ENCODE results near the gene UPK1A. TPM values are rescaled to one million over a fixed set of nuclear protein-coding genes. Genes with fewer than 3 reads are reported as not detected.
A peak's percentile ranks its signal among the peaks of the same experiment; 100 is the strongest.

UPK1A gene
- total RNA-seq, 4 donors from 2014 or later, result 1.5 to 8.3 (median 5.6) TPM

GRCh38 chr19:35642312-35642711 is 24.0 kb upstream of the UPK1A start:
- 65% methylated on average over 10 of the region's 10 CpGs for WGBS
- DNase-seq (ENCODE audit: low spot score in 2 of 2), result no peak
- Histone ChIP-seq H3K27me3 (no peaks in the 10 kb centered on the region), H3K36me3 (peaks cover 10% of the 10 kb centered on the region), H3K27ac (no peak overlapping the region), H3K4me1 (peaks cover 28% of the 10 kb centered on the region), H3K4me3 (no peak overlapping the region), H3K9me3 (no peaks in the 10 kb centered on the region)
- TF ChIP-seq EP300 (IDR thresholded peaks at IDR 0.05) (no peak), POLR2A (IDR thresholded peaks at IDR 0.05) (no peak), POLR2AphosphoS5 (IDR thresholded peaks at IDR 0.05) (no peak)
- TF ChIP-seq, protein P1, sequence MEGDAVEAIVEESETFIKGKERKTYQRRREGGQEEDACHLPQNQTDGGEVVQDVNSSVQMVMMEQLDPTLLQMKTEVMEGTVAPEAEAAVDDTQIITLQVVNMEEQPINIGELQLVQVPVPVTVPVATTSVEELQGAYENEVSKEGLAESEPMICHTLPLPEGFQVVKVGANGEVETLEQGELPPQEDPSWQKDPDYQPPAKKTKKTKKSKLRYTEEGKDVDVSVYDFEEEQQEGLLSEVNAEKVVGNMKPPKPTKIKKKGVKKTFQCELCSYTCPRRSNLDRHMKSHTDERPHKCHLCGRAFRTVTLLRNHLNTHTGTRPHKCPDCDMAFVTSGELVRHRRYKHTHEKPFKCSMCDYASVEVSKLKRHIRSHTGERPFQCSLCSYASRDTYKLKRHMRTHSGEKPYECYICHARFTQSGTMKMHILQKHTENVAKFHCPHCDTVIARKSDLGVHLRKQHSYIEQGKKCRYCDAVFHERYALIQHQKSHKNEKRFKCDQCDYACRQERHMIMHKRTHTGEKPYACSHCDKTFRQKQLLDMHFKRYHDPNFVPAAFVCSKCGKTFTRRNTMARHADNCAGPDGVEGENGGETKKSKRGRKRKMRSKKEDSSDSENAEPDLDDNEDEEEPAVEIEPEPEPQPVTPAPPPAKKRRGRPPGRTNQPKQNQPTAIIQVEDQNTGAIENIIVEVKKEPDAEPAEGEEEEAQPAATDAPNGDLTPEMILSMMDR (IDR thresholded peaks at IDR 0.05), result no peak

DNA sequence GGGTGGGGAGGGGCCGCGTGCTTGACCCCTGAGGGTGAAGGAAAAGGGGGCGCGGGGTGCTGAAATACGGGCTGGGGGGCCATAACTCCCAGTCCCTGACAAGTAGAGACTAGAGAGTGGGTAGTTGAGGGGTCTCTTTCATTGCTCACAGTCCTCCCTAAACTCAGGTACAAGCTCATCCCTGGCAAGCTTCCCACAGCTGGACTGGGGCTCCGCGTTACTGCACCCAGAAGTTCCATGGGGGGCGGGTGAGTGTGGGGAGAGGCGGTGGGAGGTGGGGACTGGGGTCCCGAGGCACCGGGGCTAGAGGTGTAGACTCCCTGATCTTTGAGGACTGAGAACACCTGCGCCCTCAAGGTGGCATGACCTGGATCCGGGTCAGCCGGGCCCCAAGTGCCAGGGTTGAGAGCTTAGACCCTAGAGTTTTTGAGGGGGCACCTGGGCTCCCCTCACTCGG is 23.5 kb upstream of the UPK1A start:
- Histone ChIP-seq H3K27ac (peak overlapping the region; percentile 73), H3K4me3 (peak overlapping the region; percentile 71), H3K27me3 (no peaks in the 10 kb centered on the region), H3K36me3 (peaks cover 5% of the 10 kb centered on the region), H3K9me3 (no peaks in the 10 kb centered on the region), H3K4me1 (peaks cover 31% of the 10 kb centered on the region)
- TF ChIP-seq POLR2A (IDR thresholded peaks at IDR 0.05) (no peak), EP300 (IDR thresholded peaks at IDR 0.05) (no peak), POLR2AphosphoS5 (IDR thresholded peaks at IDR 0.05) (no peak)
- TF ChIP-seq, protein P1 (IDR thresholded peaks at IDR 0.05), result no peak
- DNase-seq (ENCODE audit: low spot score in 2 of 2), result no peak
- 63% methylated on average over 5 of the region's 15 CpGs for WGBS

DNA sequence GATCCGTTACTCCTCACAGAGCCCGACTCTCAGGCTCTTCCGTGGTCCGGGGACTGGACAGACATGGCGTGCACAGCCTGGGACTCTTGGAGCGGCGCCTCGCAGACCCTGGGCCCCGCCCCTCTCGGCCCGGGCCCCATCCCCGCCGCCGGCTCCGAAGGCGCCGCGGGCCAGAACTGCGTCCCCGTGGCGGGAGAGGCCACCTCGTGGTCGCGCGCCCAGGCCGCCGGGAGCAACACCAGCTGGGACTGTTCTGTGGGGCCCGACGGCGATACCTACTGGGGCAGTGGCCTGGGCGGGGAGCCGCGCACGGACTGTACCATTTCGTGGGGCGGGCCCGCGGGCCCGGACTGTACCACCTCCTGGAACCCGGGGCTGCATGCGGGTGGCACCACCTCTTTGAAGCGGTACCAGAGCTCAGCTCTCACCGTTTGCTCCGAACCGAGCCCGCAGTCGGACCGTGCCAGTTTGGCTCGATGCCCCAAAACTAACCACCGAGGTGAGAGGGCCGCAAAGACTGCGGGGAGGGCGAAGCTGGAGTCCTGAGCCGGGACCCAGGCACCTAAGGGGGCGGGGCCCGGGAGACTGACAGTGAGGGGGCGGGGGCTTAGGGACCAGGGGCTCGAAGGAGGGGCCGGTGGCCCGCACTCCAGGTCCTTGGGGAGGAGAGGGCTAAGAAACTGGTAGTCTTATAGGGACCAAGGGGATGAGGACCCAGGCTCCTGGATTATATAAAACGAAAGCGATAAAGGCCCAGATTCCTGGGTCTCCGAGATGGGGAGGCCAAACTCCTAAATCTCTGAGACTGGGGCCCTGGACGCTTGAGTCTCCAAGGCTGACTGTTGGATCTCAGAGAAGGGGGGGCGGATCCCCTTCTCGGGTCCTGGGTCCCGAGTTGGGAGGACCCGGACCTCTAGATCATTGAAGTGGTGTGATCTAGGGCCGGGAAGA is 22.8 kb upstream of the UPK1A start:
- 1% methylated on average over 42 of the region's 69 CpGs for WGBS
- Histone ChIP-seq H3K27ac (peak overlapping the region; percentile 73), H3K9me3 (no peaks in the 10 kb centered on the region), H3K4me3 (peak overlapping the region; percentile 71), H3K4me1 (peaks cover 32% of the 10 kb centered on the region), H3K36me3 (no peaks in the 10 kb centered on the region), H3K27me3 (no peaks in the 10 kb centered on the region)
- DNase-seq (ENCODE audit: low spot score in 2 of 2), result peak in 1 of 2 donors; percentile 91
- TF ChIP-seq EP300 (IDR thresholded peaks at IDR 0.05), result no peak
- TF ChIP-seq POLR2AphosphoS5 (IDR thresholded peaks at IDR 0.05), result peak in 1 of 3 donors; percentile 14
- peak in 1 of 2 donors; percentile 42 for TF ChIP-seq POLR2A (IDR thresholded peaks at IDR 0.05)

DNA sequence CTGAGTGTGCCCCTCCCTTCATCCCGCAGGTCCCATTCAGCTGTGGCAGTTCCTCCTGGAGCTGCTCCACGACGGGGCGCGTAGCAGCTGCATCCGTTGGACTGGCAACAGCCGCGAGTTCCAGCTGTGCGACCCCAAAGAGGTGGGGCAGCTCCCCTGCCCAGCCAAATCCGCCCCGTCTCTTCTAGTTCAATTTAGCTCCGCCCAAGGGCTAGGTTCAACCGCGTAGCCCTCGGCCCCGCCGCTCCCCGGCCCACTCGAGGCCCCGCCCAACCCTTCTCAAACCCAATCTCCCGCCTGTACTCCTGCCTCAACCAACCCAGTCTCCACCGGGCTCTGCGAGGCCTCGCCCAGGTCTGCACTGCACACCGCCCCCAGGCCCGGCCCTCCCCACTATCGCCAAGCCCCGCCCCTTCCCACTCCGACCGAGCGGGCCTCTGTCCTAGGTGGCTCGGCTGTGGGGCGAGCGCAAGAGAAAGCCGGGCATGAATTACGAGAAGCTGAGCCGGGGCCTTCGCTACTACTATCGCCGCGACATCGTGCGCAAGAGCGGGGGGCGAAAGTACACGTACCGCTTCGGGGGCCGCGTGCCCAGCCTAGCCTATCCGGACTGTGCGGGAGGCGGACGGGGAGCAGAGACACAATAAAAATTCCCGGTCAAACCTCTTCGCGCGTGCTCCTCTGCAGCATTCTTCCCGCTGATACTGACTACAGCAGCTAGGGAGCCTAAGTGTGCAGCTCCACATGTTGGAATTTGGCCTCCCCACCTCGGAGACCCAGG is 21.9 kb upstream of the UPK1A start:
- Histone ChIP-seq H3K4me3 (peak overlapping the region; percentile 71), H3K36me3 (no peaks in the 10 kb centered on the region), H3K27me3 (no peaks in the 10 kb centered on the region), H3K4me1 (peaks cover 40% of the 10 kb centered on the region), H3K27ac (peak overlapping the region; percentile 73), H3K9me3 (no peaks in the 10 kb centered on the region)
- TF ChIP-seq POLR2AphosphoS5 (IDR thresholded peaks at IDR 0.05), result no peak
- TF ChIP-seq, protein P1 (IDR thresholded peaks at IDR 0.05), result no peak
- TF ChIP-seq EP300 (IDR thresholded peaks at IDR 0.05), result no peak
- no peak for TF ChIP-seq POLR2A (IDR thresholded peaks at IDR 0.05)
- peak; percentile 97 to 98 for DNase-seq (ENCODE audit: low spot score in 2 of 2)
- WGBS, result 2% methylated on average over 31 of the region's 60 CpGs

- WGBS, result 19% methylated on average over 19 of the region's 20 CpGs
- Histone ChIP-seq H3K4me1 (peaks cover 48% of the 10 kb centered on the region), H3K9me3 (no peaks in the 10 kb centered on the region)
Measured at GRCh38 chr19:35644987-35645679, 21.2 kb upstream of the UPK1A start.

More at GRCh38 chr19:35644987-35645679, 21.2 kb upstream of the UPK1A start:
- TF ChIP-seq, protein P1 (IDR thresholded peaks at IDR 0.05), result no peak
- peak; percentile 92 to 93 for DNase-seq (ENCODE audit: low spot score in 2 of 2)
- Histone ChIP-seq H3K4me3 (peak overlapping the region; percentile 71), H3K36me3 (no peaks in the 10 kb centered on the region), H3K27me3 (no peaks in the 10 kb centered on the region), H3K27ac (peak overlapping the region; percentile 73)

All from suprapubic skin (tissue), 4 donors.